C4-2B (cell line): Measurements from ENCODE around the gene DLG2.

Source experiments
- ZFX ChIP-seq: fragments of 450-650 bp; IDR thresholded peaks from 2 replicates; pipeline ENCODE4 v1.6.1; 2017
- TF ChIP-seq, protein P1 (sequence below): fragments of 450-650 bp; conservative IDR thresholded peaks from 2 replicates; pipeline ENCODE4 v1.5.1; 2017; ENCODE audit warnings: mild to moderate bottlenecking

DNA sequence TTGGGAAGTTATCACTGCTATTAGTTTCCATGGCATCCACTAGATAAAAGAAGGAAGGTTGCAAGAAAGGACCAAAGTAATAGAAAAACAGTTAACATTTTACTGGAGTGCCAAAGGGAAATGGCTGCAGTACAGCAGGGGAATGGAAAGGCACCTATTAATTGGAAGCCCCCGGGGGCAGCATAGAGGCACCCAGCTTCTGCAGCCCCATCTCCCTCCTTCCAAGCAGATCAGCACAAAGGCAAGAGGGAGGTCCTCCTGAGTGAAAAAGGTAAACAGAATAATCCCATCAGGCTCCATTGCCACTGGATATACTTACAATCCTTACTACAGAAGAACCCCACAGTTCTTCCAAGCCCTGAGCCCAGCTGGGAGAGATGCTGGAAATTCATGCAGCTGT is 887.1 kb downstream of the DLG2 start:
- TF ChIP-seq, protein P1, sequence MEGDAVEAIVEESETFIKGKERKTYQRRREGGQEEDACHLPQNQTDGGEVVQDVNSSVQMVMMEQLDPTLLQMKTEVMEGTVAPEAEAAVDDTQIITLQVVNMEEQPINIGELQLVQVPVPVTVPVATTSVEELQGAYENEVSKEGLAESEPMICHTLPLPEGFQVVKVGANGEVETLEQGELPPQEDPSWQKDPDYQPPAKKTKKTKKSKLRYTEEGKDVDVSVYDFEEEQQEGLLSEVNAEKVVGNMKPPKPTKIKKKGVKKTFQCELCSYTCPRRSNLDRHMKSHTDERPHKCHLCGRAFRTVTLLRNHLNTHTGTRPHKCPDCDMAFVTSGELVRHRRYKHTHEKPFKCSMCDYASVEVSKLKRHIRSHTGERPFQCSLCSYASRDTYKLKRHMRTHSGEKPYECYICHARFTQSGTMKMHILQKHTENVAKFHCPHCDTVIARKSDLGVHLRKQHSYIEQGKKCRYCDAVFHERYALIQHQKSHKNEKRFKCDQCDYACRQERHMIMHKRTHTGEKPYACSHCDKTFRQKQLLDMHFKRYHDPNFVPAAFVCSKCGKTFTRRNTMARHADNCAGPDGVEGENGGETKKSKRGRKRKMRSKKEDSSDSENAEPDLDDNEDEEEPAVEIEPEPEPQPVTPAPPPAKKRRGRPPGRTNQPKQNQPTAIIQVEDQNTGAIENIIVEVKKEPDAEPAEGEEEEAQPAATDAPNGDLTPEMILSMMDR = no peak
- no peak for TF ChIP-seq ZFX
